ENCODE results near the gene MSL1.
"Not testable (repeated sequence)": the region's sequence is repeated elsewhere in the genome, so short reads cannot be mapped to it uniquely, and the experiment has no call there.

MSL1 gene

GRCh38 chr17:40134184-40134583 lies 12.4 kb downstream of the MSL1 start:
- no peak for DNase-seq
- H3K9me3 ChIP-seq (ENCODE audit: severe bottlenecking): no peaks in the 10 kb centered on the region
- H3K27ac ChIP-seq: no peak overlapping the region
- H3K4me3 ChIP-seq (ENCODE audit: low read depth, low read length): no peak overlapping the region
- no peaks in the 10 kb centered on the region for H3K27me3 ChIP-seq (ENCODE audit: insufficient read depth, low read depth, severe bottlenecking)
- peaks cover 100% of the 10 kb centered on the region for H3K36me3 ChIP-seq
- TF ChIP-seq CTCF (IDR thresholded peaks at IDR 0.05; ENCODE audit: low read depth, low read length): no peak

GRCh38 chr17:40135817-40136216 lies 14.0 kb downstream of the MSL1 start:
- Histone ChIP-seq H3K9me3 (ENCODE audit: severe bottlenecking) (no peaks in the 10 kb centered on the region), H3K27ac (no peak overlapping the region), H3K27me3 (ENCODE audit: insufficient read depth, low read depth, severe bottlenecking) (no peaks in the 10 kb centered on the region), H3K36me3 (peaks cover 86% of the 10 kb centered on the region), H3K4me3 (ENCODE audit: low read depth, low read length) (no peak overlapping the region)
- no peak for DNase-seq
- TF ChIP-seq CTCF (IDR thresholded peaks at IDR 0.05; ENCODE audit: low read depth, low read length): no peak

- peak overlapping the region; percentile 100 for H3K27ac ChIP-seq
- H3K27me3 ChIP-seq (ENCODE audit: insufficient read depth, low read depth, severe bottlenecking): no peaks in the 10 kb centered on the region
- TF ChIP-seq CTCF (IDR thresholded peaks at IDR 0.05; ENCODE audit: low read depth, low read length): no peak
- peaks cover 80% of the 10 kb centered on the region for H3K36me3 ChIP-seq
- no peak for DNase-seq
- H3K9me3 ChIP-seq (ENCODE audit: severe bottlenecking): no peaks in the 10 kb centered on the region
- peak overlapping the region; percentile 54 for H3K4me3 ChIP-seq (ENCODE audit: low read depth, low read length)
Observed at GRCh38 chr17:40139566-40140058, 17.8 kb downstream of the MSL1 start.

GRCh38 chr17:40143166-40143565 lies 21.4 kb downstream of the MSL1 start:
- H3K27ac ChIP-seq; H3K27me3 ChIP-seq (ENCODE audit: insufficient read depth, low read depth, severe bottlenecking); H3K9me3 ChIP-seq (ENCODE audit: severe bottlenecking); DNase-seq; H3K4me3 ChIP-seq (ENCODE audit: low read depth, low read length): not testable (repeated sequence)
- peaks cover 79% of the 10 kb centered on the region for H3K36me3 ChIP-seq

- Histone ChIP-seq H3K36me3 (peaks cover 90% of the 10 kb centered on the region), H3K9me3 (ENCODE audit: severe bottlenecking) (no peaks in the 10 kb centered on the region), H3K27ac (no peak overlapping the region), H3K27me3 (ENCODE audit: insufficient read depth, low read depth, severe bottlenecking) (no peaks in the 10 kb centered on the region), H3K4me3 (ENCODE audit: low read depth, low read length) (no peak overlapping the region)
- TF ChIP-seq CTCF (IDR thresholded peaks at IDR 0.05; ENCODE audit: low read depth, low read length): no peak
- DNase-seq: no peak
Observed at GRCh38 chr17:40145476-40145875, 23.7 kb downstream of the MSL1 start.

- no peak for TF ChIP-seq CTCF (IDR thresholded peaks at IDR 0.05; ENCODE audit: low read depth, low read length)
- no peak for DNase-seq
- peaks cover 92% of the 10 kb centered on the region for H3K36me3 ChIP-seq
- no peaks in the 10 kb centered on the region for H3K27me3 ChIP-seq (ENCODE audit: insufficient read depth, low read depth, severe bottlenecking)
- H3K9me3 ChIP-seq (ENCODE audit: severe bottlenecking): no peaks in the 10 kb centered on the region
- no peak overlapping the region for H3K4me3 ChIP-seq (ENCODE audit: low read depth, low read length)
- no peak overlapping the region for H3K27ac ChIP-seq
Observed at GRCh38 chr17:40148527-40148926, 26.8 kb downstream of the MSL1 start.
